GM12891 (cell line): ENCODE data around the gene IGSF8.

Experiments used
- PAX5 ChIP-seq: IDR thresholded peaks from 2 replicates; pipeline ENCODE4 v1.6.1; 2011; ENCODE audit warnings: low read length, moderate library complexity, mild to moderate bottlenecking; ENCODE audit not compliant: insufficient read depth, severe bottlenecking
- POLR2A ChIP-seq: IDR thresholded peaks from 2 replicates; pipeline ENCODE4 v1.6.1; 2011; ENCODE audit warnings: low read depth, low read length, control low read depth
- POLR2AphosphoS5 ChIP-seq: IDR thresholded peaks from 2 replicates; pipeline ENCODE4 v1.6.1; 2011; ENCODE audit warnings: low read depth, low read length, control low read depth
- POU2F2 ChIP-seq: IDR thresholded peaks from 2 replicates; pipeline ENCODE4 v1.6.1; 2011; ENCODE audit warnings: low read depth, mild to moderate bottlenecking, control low read depth, low read length, moderate library complexity
- SPI1 ChIP-seq: IDR thresholded peaks from 2 replicates; pipeline ENCODE4 v1.6.1; 2011; ENCODE audit warnings: low read depth, low read length, control low read depth
- TAF1 ChIP-seq: IDR thresholded peaks from 2 replicates; pipeline ENCODE4 v1.6.1; 2011; ENCODE audit warnings: low read depth, low read length, control low read depth

- TF ChIP-seq POLR2AphosphoS5: no peak
- no peak for TF ChIP-seq POLR2A
- no peak for TF ChIP-seq TAF1
- TF ChIP-seq SPI1: no peak
- TF ChIP-seq PAX5: no peak
- no peak for TF ChIP-seq POU2F2
Measured at GRCh38 chr1:160129046-160129445, 30.6 kb upstream of the IGSF8 start.
